Endothelial cell of umbilical vein (primary cell): ENCODE results near the gene BCL2. TPM values are rescaled to one million over a fixed set of nuclear protein-coding genes. Genes with fewer than 3 reads are reported as not detected.

Source experiments
- BruUV-seq: library from RNA; stranded (reverse); fragments of 400-500 nt; replicated peaks from 2 replicates; lab custom pipeline; 2021; lab: Mats Ljungman, UMichigan
- CTCF ChIA-PET: fragments of 300-600, 350-600 bp; sonication (Branson Sonifier 250); formaldehyde crosslinking; loops from one replicate; lab custom pipeline; 2021; ENCODE audit warnings: antibody characterized with exemption, inconsistent platforms; lab: Charles Lee
- POLR2A ChIA-PET: fragments of 300-600, 350-600 bp; sonication (Branson Sonifier 250); formaldehyde crosslinking; loops from one replicate; lab custom pipeline; 2021; ENCODE audit warnings: antibody characterized with exemption, inconsistent platforms; lab: Charles Lee
- DNase-seq: peaks from one replicate; pipeline ENCODE4 v3.0.0-alpha.2; 2011; ENCODE audit warnings: low read depth, low spot score
- FAIRE-seq: peaks from 2 replicates; lab custom pipeline; 2011; peaks lifted over from hg19 to GRCh38; lab: Jason Lieb, UNC
- H2AFZ ChIP-seq: 2 replicates; pipeline ENCODE4 v1.6.0; 2012; ENCODE audit warnings: low read depth, low read length, control low read depth, inconsistent platforms
- H3K27ac ChIP-seq: 2 replicates; pipeline ENCODE4 v1.5.1; 2011; ENCODE audit warnings: low read depth, mild to moderate bottlenecking, control low read depth, low read length, moderate library complexity; ENCODE audit not compliant: insufficient read depth
- H3K27me3 ChIP-seq, 2 experiments: 2 replicates each; pipeline versions ENCODE4 v1.6.0 to v1.6.1; 2011; ENCODE audit warnings: low read length in 2 of 2, mixed read lengths in 1 of 2; ENCODE audit not compliant: control insufficient read depth in 2 of 2, insufficient read depth in 2 of 2
- H3K36me3 ChIP-seq, 2 experiments: 2 replicates in 1 of 2; 3 replicates in 1 of 2; pipeline ENCODE4 v1.5.1; 2011; ENCODE audit warnings: low read length in 2 of 2, mild to moderate bottlenecking in 1 of 2, moderate library complexity in 1 of 2; ENCODE audit not compliant: control insufficient read depth in 2 of 2, insufficient read depth in 2 of 2; ENCODE audit errors: extremely low read depth in 1 of 2
- H3K4me1 ChIP-seq: 3 replicates; pipeline ENCODE4 v1.5.1; 2011; ENCODE audit warnings: mild to moderate bottlenecking, low read length; ENCODE audit not compliant: control insufficient read depth, insufficient read depth; ENCODE audit errors: extremely low read depth
- H3K4me2 ChIP-seq: 2 replicates; pipeline ENCODE4 v1.6.1; 2011; ENCODE audit warnings: low read length, control low read depth, mixed read lengths; ENCODE audit not compliant: insufficient read depth
- H3K4me3 ChIP-seq, 3 experiments: fragments of 200-600 bp in 1 of 3; sonication (generic), shearing (Covaris generic) in 1 of 3; replicated peaks in 1 of 3; 2 replicates each; pipeline ENCODE4 v1.5.1; 2011 to 2016; ENCODE audit warnings: control low read depth in 3 of 3, low read length in 3 of 3, mild to moderate bottlenecking in 2 of 3, inconsistent platforms in 1 of 3, low read depth in 1 of 3, moderate library complexity in 1 of 3; ENCODE audit not compliant: insufficient read depth in 1 of 3
- H3K79me2 ChIP-seq: 2 replicates; pipeline ENCODE4 v1.6.0; 2012; ENCODE audit warnings: low read length, inconsistent platforms; ENCODE audit not compliant: control insufficient read depth, insufficient read depth
- H3K9ac ChIP-seq: replicated peaks from 2 replicates; pipeline ENCODE3; 2011; ENCODE audit warnings: low read length, control low read depth; ENCODE audit not compliant: insufficient read depth; ENCODE audit errors: extremely low read depth
- H3K9me1 ChIP-seq: replicated peaks from 3 replicates; pipeline ENCODE4 v1.6.0; 2011; ENCODE audit warnings: mild to moderate bottlenecking, low read length; ENCODE audit not compliant: control insufficient read depth, insufficient read depth; ENCODE audit errors: extremely low read depth
- H3K9me3 ChIP-seq: replicated peaks from 2 replicates; pipeline ENCODE4 v1.5.1; 2012; ENCODE audit warnings: low read length, inconsistent platforms; ENCODE audit not compliant: control insufficient read depth, insufficient read depth
- H4K20me1 ChIP-seq: replicated peaks from 2 replicates; pipeline ENCODE3; 2011; ENCODE audit warnings: mild to moderate bottlenecking, low read length; ENCODE audit not compliant: control insufficient read depth, insufficient read depth; ENCODE audit errors: extremely low read depth
- CTCF ChIP-seq, 2 donors: IDR thresholded peaks; 1 replicate in 1 of 2; 2 replicates in 1 of 2; pipeline ENCODE4 v1.5.1; 2011; ENCODE audit warnings: low read length in 2 of 2, mild to moderate bottlenecking in 2 of 2, moderate library complexity in 2 of 2, control low read depth in 1 of 2, inconsistent platforms in 1 of 2, low read depth in 1 of 2; ENCODE audit not compliant: insufficient read depth in 1 of 2; ENCODE audit errors: extremely low read depth in 1 of 2
- EZH2 ChIP-seq: IDR thresholded peaks from 2 replicates; pipeline ENCODE4 v1.6.1; 2012; ENCODE audit warnings: borderline replicate concordance, low read depth, mild to moderate bottlenecking, moderate library complexity, low read length, inconsistent platforms; ENCODE audit not compliant: severe bottlenecking
- FOS ChIP-seq: IDR thresholded peaks from 2 replicates; pipeline ENCODE4 v1.6.1; 2011; ENCODE audit warnings: mild to moderate bottlenecking, low read length, moderate library complexity, borderline replicate concordance; ENCODE audit not compliant: insufficient read depth
- GATA2 ChIP-seq: IDR thresholded peaks from 2 replicates; pipeline ENCODE4 v1.7.0; 2011; ENCODE audit warnings: low read depth, mild to moderate bottlenecking, moderate library complexity, mixed read lengths, low read length; ENCODE audit not compliant: insufficient read length, insufficient read depth
- JUN ChIP-seq: IDR thresholded peaks from 2 replicates; pipeline ENCODE4 v1.6.1; 2011; ENCODE audit warnings: borderline replicate concordance, low read depth; ENCODE audit not compliant: insufficient read length, insufficient read depth
- MAX ChIP-seq: IDR thresholded peaks from 2 replicates; pipeline ENCODE4 v1.6.1; 2011; ENCODE audit not compliant: insufficient read depth, insufficient read length
- MYC ChIP-seq: IDR thresholded peaks from one replicate; pipeline ENCODE4 v1.6.1; 2011; ENCODE audit warnings: mild to moderate bottlenecking, low read depth, low read length
- POLR2A ChIP-seq: IDR thresholded peaks from 2 replicates; pipeline ENCODE4 v1.6.1; 2012; ENCODE audit warnings: low read depth, mild to moderate bottlenecking, control low read depth, low read length
- POLR2AphosphoS5 ChIP-seq: IDR thresholded peaks from 2 replicates; pipeline ENCODE4 v1.6.1; 2012; ENCODE audit warnings: low read depth, mild to moderate bottlenecking, control low read depth, low read length, moderate library complexity; ENCODE audit not compliant: insufficient read depth
- dilution Hi-C: fragments of 300-500 bp; cut with MboI; formaldehyde crosslinking; loops from one replicate; pipeline ENCODE4 v1.15.0; 2019; ENCODE audit warnings: low sequenced_read_pairs; ENCODE audit not compliant: extremely low pct_ligation_motif_present
- intact Hi-C: fragments of 100-400 bp; cut with micrococcal nuclease; formaldehyde crosslinking; loops from one replicate; pipeline ENCODE4 v1.10.0; 2022
- polyA plus RNA-seq, 4 experiments: library from polyadenylated mRNA; depleted of rRNA in 3 of 4; stranded (reverse) in 3 of 4; unstranded in 1 of 4; fragments of >200 nt; gene quantifications; 2 replicates each; pipeline versions ENCODE4 v1.2.1 to v1.2.3, GENCODE V29; 2011 to 2012; ENCODE audit warnings: missing spikeins in 1 of 4
- total RNA-seq: library from RNA; stranded (reverse); gene quantifications from 2 replicates; pipeline ENCODE4 v1.2.3, GENCODE V29; 2021

BCL2 gene
- total and polyA plus RNA-seq, 2 donors (not counting 3 experiments of a cell fraction or from before 2014, with no cell fraction given), result 0.35 to 5.0 TPM

GRCh38 chr18:63237881-63238692 lies 81.5 kb downstream of the BCL2 start:
- intact Hi-C loops, result loop anchor here (2.0 to 10.0 kb wide), 2 partner anchors 81 to 197 kb away; partner anchors contain the start of gene BCL2
- Histone ChIP-seq H3K79me2 (no peaks in the 10 kb centered on the region), H4K20me1 (no peaks in the 10 kb centered on the region), H3K9me3 (no peaks in the 10 kb centered on the region), H3K27me3 (no peaks in the 10 kb centered on the region), H3K36me3 (no peaks in the 10 kb centered on the region), H3K9me1 (no peaks in the 10 kb centered on the region), H3K4me1 (peaks cover 7% of the 10 kb centered on the region), H2AFZ (peak overlapping the region; percentile 20), H3K9ac (no peak overlapping the region), H3K4me2 (peak overlapping the region; percentile 23), H3K4me3 (no peak overlapping the region), H3K27ac (peak overlapping the region; percentile 21)
- ChIA-PET CTCF (no interaction called here), POLR2A (no interaction called here)
- DNase-seq (peak; percentile 84), FAIRE-seq (peak; percentile 94)
- BruUV-seq, result no TSS peak
- TF ChIP-seq EZH2 (no peak), MYC (no peak), POLR2A (no peak), POLR2AphosphoS5 (no peak), GATA2 (no peak), MAX (no peak), CTCF (IDR thresholded peaks at IDR 0.05; ENCODE audit: extremely low read depth in 1 of 2, insufficient read depth in 1 of 2, low read depth in 1 of 2, low read length in 2 of 2) (no peak), FOS (no peak), JUN (no peak)
- dilution Hi-C loops, result no loop called here
